GM18517 (cell line): ENCODE data around the gene PEAR1.

Source experiments
- ATAC-seq: cut with Tn5 transposase; IDR thresholded peaks from one replicate; pipeline ENCODE4 v1.9.1; 2021; ENCODE audit warnings: mild to moderate bottlenecking, moderate library complexity; ENCODE audit not compliant: unreplicated experiment

The PEAR1 gene, protein sequence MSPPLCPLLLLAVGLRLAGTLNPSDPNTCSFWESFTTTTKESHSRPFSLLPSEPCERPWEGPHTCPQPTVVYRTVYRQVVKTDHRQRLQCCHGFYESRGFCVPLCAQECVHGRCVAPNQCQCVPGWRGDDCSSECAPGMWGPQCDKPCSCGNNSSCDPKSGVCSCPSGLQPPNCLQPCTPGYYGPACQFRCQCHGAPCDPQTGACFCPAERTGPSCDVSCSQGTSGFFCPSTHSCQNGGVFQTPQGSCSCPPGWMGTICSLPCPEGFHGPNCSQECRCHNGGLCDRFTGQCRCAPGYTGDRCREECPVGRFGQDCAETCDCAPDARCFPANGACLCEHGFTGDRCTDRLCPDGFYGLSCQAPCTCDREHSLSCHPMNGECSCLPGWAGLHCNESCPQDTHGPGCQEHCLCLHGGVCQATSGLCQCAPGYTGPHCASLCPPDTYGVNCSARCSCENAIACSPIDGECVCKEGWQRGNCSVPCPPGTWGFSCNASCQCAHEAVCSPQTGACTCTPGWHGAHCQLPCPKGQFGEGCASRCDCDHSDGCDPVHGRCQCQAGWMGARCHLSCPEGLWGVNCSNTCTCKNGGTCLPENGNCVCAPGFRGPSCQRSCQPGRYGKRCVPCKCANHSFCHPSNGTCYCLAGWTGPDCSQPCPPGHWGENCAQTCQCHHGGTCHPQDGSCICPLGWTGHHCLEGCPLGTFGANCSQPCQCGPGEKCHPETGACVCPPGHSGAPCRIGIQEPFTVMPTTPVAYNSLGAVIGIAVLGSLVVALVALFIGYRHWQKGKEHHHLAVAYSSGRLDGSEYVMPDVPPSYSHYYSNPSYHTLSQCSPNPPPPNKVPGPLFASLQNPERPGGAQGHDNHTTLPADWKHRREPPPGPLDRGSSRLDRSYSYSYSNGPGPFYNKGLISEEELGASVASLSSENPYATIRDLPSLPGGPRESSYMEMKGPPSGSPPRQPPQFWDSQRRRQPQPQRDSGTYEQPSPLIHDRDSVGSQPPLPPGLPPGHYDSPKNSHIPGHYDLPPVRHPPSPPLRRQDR

DNA sequence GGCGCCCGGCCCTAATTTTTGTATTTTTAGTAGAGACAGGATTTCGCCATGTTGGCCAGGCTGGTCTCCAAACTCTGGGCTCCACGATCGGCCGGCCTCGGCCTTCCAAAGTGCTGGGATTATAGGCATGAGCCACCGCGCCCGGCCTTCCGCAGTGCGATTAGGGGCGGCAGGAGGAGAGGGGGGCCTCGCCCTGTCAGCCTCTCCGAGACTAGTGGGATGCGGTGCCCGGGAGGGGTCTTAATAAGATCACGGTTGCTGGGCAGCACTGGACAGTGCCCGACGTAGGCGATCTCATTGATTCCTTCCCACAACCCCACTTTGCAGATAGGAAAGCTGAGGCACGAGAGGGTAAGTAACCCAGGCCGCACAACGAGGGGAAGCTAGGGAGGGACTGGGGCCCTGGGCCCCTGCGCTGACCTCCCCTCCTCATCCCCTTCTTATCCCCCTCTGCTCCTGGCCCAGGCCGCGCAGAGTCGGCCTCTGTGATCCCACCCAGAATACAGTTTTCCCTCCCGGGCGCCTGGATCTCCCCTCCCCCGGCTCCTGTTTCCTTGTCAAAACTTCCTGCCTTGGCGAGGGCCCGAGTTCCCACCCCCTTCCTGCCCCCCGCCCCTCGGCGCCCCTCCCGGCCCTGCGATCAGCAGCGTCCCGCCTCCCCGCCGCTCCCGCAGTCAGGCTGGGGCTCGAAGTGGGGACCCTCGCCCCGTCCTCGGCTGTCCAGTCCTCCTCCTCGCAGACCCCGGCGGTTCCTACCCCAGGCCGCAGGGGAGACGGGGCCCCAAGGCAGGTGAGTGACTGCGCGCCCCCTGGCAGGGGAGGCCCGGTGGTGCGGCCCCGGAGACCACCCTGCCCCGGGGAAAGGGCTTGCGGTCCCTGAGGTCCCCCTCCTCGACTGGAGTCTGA, at the start of gene PEAR1:
Gene PEAR1 (plus strand): TSS at position 671 of the 906 bp plus-strand sequence. CDS start 10,209 bp downstream, outside the sequence.
- no peak for ATAC-seq

DNA sequence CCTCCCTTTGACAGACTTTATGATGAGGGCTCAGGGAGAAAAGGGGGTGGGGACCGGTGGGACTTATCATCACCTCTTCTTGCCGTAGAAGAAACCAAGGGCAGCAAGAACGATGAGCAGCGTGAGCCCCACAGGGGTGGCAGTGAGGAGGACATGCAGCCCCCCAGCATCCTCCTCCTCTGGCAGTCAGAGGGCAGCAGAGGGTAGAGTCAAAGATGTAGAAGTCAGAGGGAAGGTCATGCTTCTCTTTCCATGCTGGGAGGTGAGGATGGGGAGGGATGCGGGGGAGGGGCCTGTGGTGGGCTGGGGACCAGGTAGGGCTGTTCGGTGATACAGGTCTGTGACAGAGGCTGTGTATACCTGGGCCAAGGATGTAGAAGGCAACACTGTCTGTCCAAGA, 49.4 kb upstream of the PEAR1 start:
- no peak for ATAC-seq

DNA sequence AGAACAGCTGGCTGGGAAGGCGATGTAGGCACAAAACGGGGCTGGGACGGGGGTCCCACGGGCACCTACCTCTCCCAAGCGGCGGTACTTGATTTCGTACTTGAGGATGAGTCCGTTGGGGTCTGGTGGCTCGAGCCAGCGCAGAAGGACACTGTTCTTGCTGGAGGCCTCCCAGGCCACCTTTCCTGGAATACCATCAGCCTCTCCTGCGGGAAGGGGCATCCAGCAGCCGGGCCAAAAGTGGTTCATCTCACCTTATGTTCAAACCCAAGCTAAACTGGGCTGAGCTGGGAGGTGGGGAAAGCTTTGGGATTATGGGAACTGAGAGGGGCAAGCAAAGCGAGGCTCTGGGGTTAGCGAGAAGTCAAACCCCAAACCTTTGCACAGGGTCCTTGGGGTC, 48.9 kb upstream of the PEAR1 start:
- no peak for ATAC-seq

DNA sequence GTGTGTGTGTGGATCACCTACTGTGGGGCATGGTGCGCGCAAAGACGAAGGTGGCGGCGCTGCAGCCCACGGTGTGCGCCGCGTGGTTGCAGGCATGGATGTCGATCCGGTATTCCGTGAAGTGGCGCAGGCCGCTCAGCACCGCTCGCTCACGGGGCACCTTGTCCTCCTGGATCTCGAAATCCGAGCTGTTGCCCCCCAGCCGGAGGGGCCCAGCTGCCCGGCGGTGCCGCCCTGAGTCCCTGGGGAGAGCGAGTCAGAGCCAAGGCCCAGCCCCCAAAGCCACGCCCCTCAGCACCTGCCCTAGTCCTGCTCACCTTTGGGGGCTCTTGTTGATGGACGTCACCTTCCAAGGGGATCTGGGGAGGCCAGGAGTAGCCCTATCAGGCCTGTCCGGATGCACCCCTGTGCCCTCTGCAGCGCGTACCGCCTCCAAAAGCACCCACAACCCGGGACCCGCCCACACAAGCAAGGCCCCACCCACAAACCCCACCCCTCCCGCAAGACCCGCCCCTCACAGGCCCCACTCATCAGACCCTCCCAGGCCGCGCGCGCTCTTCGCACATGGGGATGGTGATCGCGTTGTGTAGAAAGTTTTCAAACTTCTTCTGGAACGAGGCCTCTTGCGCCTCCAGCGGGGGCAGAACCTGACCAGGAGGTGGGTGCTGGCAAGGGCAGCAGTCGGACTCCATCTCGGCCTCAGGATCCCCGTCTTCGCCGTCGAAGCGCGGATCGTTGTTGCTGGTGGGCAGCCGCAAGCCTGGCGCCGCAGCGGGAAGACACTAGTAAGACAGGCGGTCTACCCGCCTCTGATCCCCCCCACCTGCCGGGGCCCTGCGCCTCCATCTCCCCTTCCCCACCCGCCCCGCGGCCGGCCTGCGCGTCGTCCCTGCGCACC, 48.2 kb upstream of the PEAR1 start:
- no peak for ATAC-seq

DNA sequence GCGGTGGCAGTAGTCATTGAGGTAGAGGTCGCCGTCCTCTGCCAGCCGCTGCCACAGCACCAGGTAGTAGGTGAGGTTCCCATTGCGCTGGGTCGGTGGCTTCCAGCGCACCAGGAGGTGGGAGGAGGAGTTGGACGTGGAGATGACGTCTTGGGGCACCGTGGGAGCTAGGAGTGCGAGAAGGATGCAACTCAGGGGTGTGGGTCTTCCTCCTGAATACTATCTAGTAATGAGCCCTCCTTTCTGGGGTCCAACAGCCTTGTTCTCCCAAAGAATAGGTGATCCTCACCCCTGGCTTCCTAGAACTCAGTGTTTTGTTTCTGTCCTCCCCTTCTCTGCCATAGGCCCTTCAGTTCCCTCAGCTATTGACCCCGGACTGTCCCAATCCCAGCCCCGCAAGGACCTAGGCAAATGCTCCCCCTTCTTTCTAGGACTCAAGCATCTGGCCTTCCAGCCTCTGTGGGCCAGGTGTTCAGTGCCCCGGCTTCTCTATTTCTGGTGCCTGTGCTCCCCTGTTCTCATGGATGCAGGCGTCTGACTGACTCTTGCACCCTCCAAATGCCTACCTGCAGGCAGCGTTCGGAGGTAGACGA, 47.5 kb upstream of the PEAR1 start:
- no peak for ATAC-seq

DNA sequence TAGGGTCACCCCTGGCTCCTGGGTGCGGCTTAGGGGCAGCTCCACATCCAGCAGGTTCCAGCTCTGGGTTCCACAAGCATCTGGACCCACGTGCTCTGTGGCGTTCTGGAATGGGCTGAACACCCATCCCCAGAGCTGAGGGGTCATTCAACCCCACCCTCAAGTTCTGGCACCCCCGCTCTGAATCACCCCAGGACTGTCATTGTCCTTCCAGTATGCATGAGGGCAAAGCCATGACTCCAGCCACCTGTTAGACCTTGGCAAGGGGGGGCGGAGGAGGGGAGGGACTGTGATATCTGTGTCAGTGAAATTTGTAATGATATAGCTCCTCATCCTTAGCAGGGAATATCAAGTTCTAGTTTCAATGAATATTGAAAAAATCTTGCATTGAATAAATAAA, 46.9 kb upstream of the PEAR1 start:
- ATAC-seq, result no peak

DNA sequence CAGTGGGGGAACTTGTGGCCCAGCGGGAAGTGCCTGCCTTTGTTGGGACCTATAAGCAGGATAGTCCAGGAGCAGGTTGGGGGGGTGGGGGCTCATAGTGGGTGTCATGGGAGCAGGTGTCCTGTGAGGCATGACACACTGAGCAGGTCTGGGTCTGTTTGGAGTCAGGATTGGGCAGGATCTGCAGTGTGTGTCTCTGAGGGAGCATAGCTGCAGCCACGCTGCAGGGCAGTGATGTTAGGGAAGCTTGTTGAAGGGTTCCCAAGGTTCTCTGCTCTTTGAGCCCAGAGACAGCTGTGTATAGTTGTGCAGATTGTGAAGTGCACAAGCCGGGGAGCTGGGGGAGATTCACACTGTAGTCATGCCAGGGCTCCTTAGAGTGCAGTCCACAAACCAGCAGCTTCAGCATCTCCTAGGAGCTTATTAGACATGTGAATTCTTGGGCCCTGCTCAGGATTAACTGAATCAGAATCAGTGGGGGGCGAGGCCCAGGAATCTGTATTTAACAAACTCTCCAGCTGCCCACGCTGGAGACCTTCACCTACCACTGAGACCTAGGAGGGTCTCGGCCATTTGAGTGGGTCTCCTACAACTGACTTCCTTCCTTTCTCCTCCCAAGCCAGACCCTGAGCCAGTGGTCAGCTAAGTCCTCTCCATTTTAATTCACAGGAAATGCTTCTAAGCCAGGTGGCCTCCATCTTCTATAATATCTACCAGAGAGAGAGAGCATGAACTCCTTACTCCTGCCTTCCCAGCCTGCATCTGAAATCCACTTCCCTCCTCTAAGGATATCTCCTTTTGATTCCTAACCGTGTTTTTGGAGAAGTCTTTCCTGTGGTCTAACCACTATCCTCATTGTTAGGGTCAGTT, 45.7 kb upstream of the PEAR1 start:
- ATAC-seq, result no peak

DNA sequence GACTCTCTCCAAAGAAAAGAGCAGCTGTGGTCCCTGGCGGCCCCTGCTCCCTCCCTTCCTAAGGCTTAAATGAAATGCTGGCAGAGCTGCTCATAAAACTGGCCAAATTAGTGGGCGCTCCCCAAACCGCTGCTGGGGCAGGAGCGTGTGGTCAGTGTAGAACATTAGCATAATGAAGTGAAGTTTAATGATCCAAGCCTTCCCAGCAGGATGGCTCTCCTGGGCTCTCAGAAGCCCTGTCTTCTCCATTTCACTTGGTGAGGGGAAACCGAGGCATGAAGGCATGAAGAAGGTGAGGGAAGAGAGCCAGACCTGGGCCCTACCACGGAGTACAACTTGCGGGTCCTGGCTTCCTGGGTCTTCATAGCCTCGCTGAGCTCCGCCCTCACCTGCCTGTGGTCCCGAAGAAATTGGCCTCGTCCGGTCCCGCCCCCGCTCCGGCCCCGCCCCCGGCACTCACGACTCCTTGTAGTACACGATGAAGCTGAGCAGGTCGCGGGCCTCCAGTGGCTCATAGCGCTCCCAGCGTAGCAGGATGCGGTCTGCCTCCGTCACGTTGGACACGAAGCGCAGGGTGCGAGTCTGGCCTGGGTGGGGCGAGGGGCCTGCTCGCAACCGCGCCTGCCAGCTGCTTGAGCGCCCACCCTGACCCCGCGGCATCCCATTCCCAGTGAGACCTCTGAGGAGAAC, 44.9 kb upstream of the PEAR1 start:
- ATAC-seq, result no peak

DNA sequence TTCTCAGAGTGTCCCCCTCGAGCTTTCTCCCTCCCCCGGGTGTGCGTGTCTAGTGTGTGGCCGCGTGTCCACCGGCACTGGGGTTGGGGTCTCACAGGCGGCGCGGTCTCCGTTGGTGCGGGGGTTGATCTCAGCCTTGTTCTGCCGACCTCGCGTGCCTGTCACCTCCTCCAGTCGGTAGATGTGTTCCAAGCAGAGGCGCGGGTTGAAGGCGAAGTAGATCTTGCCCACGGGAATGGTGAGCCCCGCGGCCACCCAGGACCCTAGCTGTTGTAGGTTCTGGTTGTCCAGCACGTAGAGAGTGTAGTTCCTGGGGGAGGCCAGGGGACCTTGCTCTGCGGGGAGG, 44.4 kb upstream of the PEAR1 start:
- ATAC-seq, result no peak

DNA sequence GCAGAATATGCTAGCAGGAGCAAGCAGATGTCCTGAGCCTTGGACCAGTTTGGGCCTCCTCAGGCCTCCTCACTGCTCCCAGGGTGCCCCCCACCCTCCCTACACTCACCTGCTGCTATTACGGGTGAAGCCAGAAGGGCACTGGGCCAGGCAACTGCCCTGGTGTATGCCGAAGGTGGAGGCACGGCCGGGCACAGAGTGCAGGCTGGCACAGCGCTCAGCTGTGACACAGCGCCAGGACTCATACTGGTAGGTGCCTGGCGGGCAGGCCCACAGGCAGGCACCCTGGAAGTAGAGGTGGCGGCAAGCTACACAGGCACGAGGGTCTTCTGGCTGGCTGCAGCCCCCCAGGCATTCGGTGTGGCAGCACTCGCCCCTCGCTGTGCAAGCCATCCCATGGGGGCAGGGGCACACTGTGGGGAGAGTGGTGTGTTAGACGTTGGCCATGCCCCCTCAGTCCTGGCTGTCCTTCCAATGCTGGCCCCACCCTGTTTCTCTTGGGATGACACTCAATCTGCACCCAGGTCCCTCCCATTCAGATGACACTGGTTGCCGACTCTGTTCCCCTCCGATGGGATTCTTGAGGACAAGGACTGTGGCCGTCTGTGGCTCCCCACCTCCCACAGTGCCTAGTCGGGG, 41.6 kb upstream of the PEAR1 start:
- ATAC-seq, result no peak

DNA sequence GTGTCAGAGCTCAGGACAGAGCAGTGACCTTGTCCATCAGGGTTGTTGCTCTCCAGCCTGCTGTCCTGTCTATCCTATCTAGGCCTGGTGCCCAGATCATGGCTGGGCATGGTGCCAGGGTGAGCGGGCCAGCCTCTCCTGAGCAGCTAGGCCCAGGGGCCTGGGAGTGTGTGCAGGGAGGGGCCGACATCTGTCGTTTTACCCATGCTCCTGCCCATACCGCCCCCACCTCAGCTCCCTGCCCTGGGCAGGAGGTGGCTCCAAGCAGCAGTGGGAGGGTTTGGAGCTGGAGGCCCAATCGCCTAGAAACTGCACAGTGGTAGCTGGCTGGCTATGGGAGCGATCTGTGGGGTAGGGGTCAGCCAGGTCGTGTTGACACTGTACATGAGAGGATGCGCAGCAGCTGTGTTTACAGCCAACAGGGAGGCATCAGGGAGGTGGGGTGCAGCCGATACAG, 41.1 kb upstream of the PEAR1 start:
- ATAC-seq, result no peak

DNA sequence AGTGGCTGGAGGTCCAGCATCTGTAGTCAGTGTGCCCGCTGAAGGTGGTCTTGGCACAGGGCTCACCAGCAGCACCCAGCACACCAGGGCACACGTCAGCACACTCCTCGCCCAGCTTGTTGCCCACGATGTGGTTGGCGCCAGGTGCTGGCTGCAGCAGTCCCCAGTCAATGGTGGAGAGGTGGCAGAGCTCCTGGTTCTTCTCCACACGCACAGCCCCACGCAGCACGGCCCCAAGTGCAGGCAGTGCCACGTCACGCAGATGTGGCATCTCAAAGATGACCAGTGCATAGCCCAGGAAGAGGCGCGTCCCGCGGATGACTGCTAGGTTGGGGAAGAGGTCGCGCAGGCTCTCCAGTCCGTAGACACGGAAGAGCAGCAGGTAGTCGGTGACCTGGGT, 39.8 kb upstream of the PEAR1 start:
- no peak for ATAC-seq

DNA sequence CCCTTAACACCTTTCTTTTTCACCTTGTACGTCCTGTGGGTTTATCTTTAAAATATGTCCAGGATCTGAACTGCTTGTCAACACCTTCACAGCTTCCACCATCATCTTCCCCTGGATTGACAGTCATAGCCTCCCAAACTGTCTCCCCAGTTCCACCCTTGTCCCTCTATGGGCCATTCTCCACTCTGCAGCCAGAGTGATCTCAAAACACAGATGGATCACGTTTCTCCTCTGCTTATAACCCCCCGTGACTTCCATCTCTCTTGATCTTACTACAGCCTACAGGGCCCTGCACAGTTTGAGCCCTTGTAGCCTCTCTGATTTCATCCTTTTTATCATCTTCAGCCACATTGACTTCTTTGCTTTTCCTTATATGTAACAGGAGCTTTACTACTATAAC, 38.9 kb upstream of the PEAR1 start:
- ATAC-seq, result no peak

DNA sequence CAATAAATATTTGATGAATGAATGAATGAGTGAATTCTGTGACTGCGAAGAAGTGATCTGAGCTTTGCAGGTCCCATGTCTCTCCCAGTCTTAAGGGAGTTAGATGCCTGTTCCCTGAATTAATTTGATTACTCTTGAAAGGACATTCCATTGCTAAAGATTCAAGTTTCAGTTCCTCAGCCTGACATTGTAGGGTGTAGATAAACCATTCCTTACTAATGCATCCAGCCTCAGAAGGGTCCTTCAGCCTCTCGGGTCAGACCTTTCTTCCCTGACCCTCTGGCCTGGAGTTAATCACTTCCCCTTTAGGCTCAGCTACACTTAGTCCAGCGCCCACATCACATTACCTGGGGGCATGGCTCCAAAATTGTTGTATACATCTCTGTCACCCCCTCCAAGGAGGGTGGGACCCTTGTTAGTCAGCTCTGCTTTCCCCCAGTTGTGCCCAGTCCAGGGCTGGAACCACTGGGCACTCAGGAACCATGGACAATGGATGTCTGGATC, 37.2 kb upstream of the PEAR1 start:
- no peak for ATAC-seq

DNA sequence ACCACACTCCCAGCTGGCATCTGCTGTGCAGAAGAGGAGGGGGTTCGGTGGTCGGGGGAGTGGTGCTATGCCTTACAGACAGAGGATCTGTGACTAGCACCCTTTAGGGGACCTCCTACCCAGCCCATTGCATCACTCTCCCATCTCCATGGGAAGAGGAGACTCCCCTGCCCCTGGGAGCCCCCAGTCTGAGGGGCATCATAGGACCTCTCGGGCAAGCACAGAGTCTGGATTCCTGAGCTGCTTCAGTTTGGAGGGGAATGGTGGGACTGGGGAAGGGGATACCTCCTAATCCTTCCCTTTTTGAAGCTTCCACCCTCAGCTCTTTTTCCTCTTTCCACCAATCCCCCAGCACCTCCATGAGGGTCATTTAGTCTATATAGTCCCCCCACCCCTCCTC, 36.0 kb upstream of the PEAR1 start:
- ATAC-seq, result no peak

DNA sequence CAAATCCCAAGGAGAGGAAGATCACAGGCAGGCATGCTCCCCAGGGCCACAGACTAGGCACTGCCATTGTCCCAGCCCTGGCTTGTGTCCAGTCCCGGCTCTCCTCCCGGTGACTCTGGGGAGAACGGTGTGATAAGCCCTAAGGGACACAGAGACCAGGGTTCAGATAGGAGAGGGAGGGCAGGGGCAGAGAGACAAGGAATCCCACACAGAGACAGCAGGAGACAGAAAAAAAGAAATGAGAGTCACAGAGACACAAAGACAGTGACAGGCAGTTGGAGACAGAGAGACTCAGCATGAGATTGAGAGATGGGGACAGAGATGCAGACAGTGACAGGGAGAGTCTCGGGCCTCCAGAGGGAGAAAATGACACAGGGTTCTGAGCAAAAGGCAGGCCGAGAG, 35.0 kb upstream of the PEAR1 start:
- no peak for ATAC-seq

DNA sequence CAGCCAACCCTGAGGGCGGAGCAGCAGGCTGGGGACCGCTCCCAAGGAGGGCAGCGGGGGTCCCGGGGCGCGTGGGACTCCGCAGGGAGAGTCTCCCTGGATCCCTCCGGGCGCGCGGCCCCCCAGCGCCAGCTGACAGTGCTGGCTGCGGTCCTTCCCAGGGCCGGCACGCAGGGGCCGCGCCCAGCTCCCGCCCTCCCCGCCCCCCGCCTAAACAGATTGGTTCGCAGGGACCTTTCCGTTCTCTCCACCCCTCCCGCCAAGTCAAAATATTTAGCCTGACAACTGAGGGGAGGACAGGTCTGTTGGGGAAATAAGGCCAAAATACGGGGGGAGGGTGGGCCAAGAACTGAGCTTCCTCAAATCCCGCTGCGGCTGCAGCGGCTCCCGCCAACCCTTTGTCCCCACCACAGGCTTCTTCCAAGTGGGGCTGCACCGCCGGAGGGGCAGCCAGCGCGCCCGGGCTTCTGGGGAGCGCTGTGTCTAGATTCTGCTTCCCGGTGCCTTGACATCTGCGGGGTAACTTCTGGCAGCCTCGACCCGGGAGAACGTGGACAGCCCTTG, 34.5 kb upstream of the PEAR1 start, which contains the start of gene INSRR:
Gene INSRR (minus strand): TSS at position 159 of the 564 bp plus-strand sequence. CDS start 496 bp downstream, outside the sequence.
- ATAC-seq, result no peak
